MG63 (cell line): ENCODE results near the gene USP50. TPM values are rescaled to one million over a fixed set of nuclear protein-coding genes. Genes with fewer than 3 reads are reported as not detected.
"Not testable (repeated sequence)": the region's sequence is repeated elsewhere in the genome, so short reads cannot be mapped to it uniquely, and the experiment has no call there.

ENCODE experiments used
- DNase-seq: peaks from one replicate; pipeline ENCODE4 v3.0.0-alpha.2; 2020
- H3K27me3 ChIP-seq: fragments of 250-450 bp; sonication (Bioruptor Pico); 2 replicates; pipeline ENCODE4 v1.5.1; 2020; ENCODE audit warnings: mild to moderate bottlenecking, moderate library complexity
- H3K36me3 ChIP-seq: fragments of 250-450 bp; sonication (Bioruptor Pico); 2 replicates; pipeline ENCODE4 v1.5.1; 2020; ENCODE audit warnings: mild to moderate bottlenecking, moderate library complexity
- H3K4me3 ChIP-seq: fragments of 250-450 bp; sonication (Bioruptor Pico); 2 replicates; pipeline ENCODE4 v1.5.1; 2020; ENCODE audit warnings: mild to moderate bottlenecking, moderate library complexity
- H3K9me3 ChIP-seq: fragments of 250-450 bp; sonication (Bioruptor Pico); 2 replicates; pipeline ENCODE4 v1.5.1; 2020; ENCODE audit warnings: mild to moderate bottlenecking, moderate library complexity
- total RNA-seq: library from RNA; depleted of rRNA; stranded (reverse); fragments of >200 nt; shearing (Covaris generic); gene quantifications from 2 replicates; pipeline ENCODE4 v1.2.3, GENCODE V29; 2014; ENCODE audit warnings: low replicate concordance

The USP50 gene
- total RNA-seq, 1 experiment from 2014 or later: not detected

GRCh38 chr15:50531163-50531562 is 15.3 kb downstream of the USP50 start:
- Histone ChIP-seq H3K36me3 (no peaks in the 10 kb centered on the region), H3K4me3 (no peak overlapping the region), H3K27me3 (no peaks in the 10 kb centered on the region; the same call in 1 of the 2 replicates), H3K9me3 (no peaks in the 10 kb centered on the region)
- no peak for DNase-seq

- Histone ChIP-seq H3K36me3 (no peaks in the 10 kb centered on the region), H3K27me3 (no peaks in the 10 kb centered on the region), H3K4me3 (no peak overlapping the region), H3K9me3 (no peaks in the 10 kb centered on the region)
- DNase-seq: no peak
Measured at GRCh38 chr15:50523851-50524251, 22.6 kb downstream of the USP50 start.

- Histone ChIP-seq H3K4me3 (no peak overlapping the region), H3K36me3 (no peaks in the 10 kb centered on the region), H3K27me3 (no peaks in the 10 kb centered on the region), H3K9me3 (0 out of 2 replicates have a peak, but pooled peaks cover 5% of the 10 kb centered on the region)
- DNase-seq: no peak
Measured at GRCh38 chr15:50519740-50520425, 26.6 kb downstream of the USP50 start.

GRCh38 chr15:50513001-50513400 is 33.5 kb downstream of the USP50 start:
- DNase-seq: no peak
- Histone ChIP-seq H3K36me3 (no peaks in the 10 kb centered on the region), H3K27me3 (no peaks in the 10 kb centered on the region; the same call in 1 of the 2 replicates), H3K9me3 (0 out of 2 replicates have a peak, but pooled peaks cover 5% of the 10 kb centered on the region), H3K4me3 (no peak overlapping the region)

GRCh38 chr15:50506121-50506520 is 40.3 kb downstream of the USP50 start:
- Histone ChIP-seq H3K27me3 (no peaks in the 10 kb centered on the region), H3K36me3 (peaks cover 9% of the 10 kb centered on the region), H3K9me3 (no peaks in the 10 kb centered on the region), H3K4me3 (no peak overlapping the region)
- no peak for DNase-seq

GRCh38 chr15:50505656-50506055 is 40.8 kb downstream of the USP50 start:
- DNase-seq, H3K9me3 ChIP-seq, H3K4me3 ChIP-seq, H3K27me3 ChIP-seq: not testable (repeated sequence)
- H3K36me3 ChIP-seq: peaks cover 12% of the 10 kb centered on the region

- Histone ChIP-seq H3K36me3 (peaks cover 33% of the 10 kb centered on the region), H3K27me3 (no peaks in the 10 kb centered on the region), H3K4me3 (no peak overlapping the region), H3K9me3 (no peaks in the 10 kb centered on the region)
- no peak for DNase-seq
Measured at GRCh38 chr15:50503144-50503543, 43.3 kb downstream of the USP50 start.

GRCh38 chr15:50501815-50502214 is 44.7 kb downstream of the USP50 start:
- no peaks in the 10 kb centered on the region for H3K27me3 ChIP-seq
- no peak overlapping the region for H3K4me3 ChIP-seq
- DNase-seq: no peak
- peaks cover 40% of the 10 kb centered on the region for H3K36me3 ChIP-seq
- no peaks in the 10 kb centered on the region for H3K9me3 ChIP-seq

- H3K27me3 ChIP-seq: no peaks in the 10 kb centered on the region
- peaks cover 52% of the 10 kb centered on the region for H3K36me3 ChIP-seq
- H3K9me3 ChIP-seq: no peaks in the 10 kb centered on the region
- DNase-seq: no peak
- H3K4me3 ChIP-seq: no peak overlapping the region
Measured at GRCh38 chr15:50500352-50500751, 46.1 kb downstream of the USP50 start.

- H3K9me3 ChIP-seq: no peaks in the 10 kb centered on the region
- no peak for DNase-seq
- H3K4me3 ChIP-seq: no peak overlapping the region
- no peaks in the 10 kb centered on the region for H3K27me3 ChIP-seq
- peaks cover 73% of the 10 kb centered on the region for H3K36me3 ChIP-seq
Measured at GRCh38 chr15:50496692-50497091, 49.8 kb downstream of the USP50 start.

GRCh38 chr15:50494547-50494946 is 51.9 kb downstream of the USP50 start:
- H3K36me3 ChIP-seq: peaks cover 77% of the 10 kb centered on the region
- H3K27me3 ChIP-seq, H3K4me3 ChIP-seq, DNase-seq, H3K9me3 ChIP-seq: not testable (repeated sequence)

- peaks cover 77% of the 10 kb centered on the region for H3K36me3 ChIP-seq
- no peak for DNase-seq
Measured at GRCh38 chr15:50493625-50494024, 52.8 kb downstream of the USP50 start.

GRCh38 chr15:50487287-50487686 is 59.2 kb downstream of the USP50 start:
- Histone ChIP-seq H3K4me3 (no peak overlapping the region), H3K9me3 (no peaks in the 10 kb centered on the region), H3K27me3 (no peaks in the 10 kb centered on the region), H3K36me3 (peaks cover 64% of the 10 kb centered on the region)
- DNase-seq: no peak

More at GRCh38 chr15:50493625-50494024, 52.8 kb downstream of the USP50 start:
- no peak overlapping the region for H3K4me3 ChIP-seq
- H3K27me3 ChIP-seq: no peaks in the 10 kb centered on the region
- H3K9me3 ChIP-seq: no peaks in the 10 kb centered on the region

- Histone ChIP-seq H3K9me3 (no peaks in the 10 kb centered on the region), H3K27me3 (no peaks in the 10 kb centered on the region), H3K36me3 (peaks cover 62% of the 10 kb centered on the region), H3K4me3 (no peak overlapping the region)
- no peak for DNase-seq
Measured at GRCh38 chr15:50485389-50485788, 61.1 kb downstream of the USP50 start.

- H3K4me3 ChIP-seq: no peak overlapping the region
- DNase-seq: no peak
- peaks cover 64% of the 10 kb centered on the region for H3K36me3 ChIP-seq
- no peaks in the 10 kb centered on the region for H3K27me3 ChIP-seq
- no peaks in the 10 kb centered on the region for H3K9me3 ChIP-seq
Measured at GRCh38 chr15:50484781-50485180, 61.7 kb downstream of the USP50 start.

- DNase-seq: no peak
- no peak overlapping the region for H3K4me3 ChIP-seq
- no peaks in the 10 kb centered on the region for H3K9me3 ChIP-seq
- H3K27me3 ChIP-seq: no peaks in the 10 kb centered on the region
- peaks cover 55% of the 10 kb centered on the region for H3K36me3 ChIP-seq
Measured at GRCh38 chr15:50476143-50476542, 70.3 kb downstream of the USP50 start.

- peaks cover 26% of the 10 kb centered on the region for H3K36me3 ChIP-seq
- no peaks in the 10 kb centered on the region for H3K27me3 ChIP-seq
- DNase-seq: no peak
- H3K4me3 ChIP-seq: no peak overlapping the region
- no peaks in the 10 kb centered on the region for H3K9me3 ChIP-seq
Measured at GRCh38 chr15:50471072-50471471, 75.4 kb downstream of the USP50 start.
